Measurements from ENCODE around the gene LEKR1. TPM values are rescaled to one million over a fixed set of nuclear protein-coding genes. Genes with fewer than 3 reads are reported as not detected.

Gene LEKR1
- polyA plus RNA-seq, 1 donor, result 2.2 TPM

DNA sequence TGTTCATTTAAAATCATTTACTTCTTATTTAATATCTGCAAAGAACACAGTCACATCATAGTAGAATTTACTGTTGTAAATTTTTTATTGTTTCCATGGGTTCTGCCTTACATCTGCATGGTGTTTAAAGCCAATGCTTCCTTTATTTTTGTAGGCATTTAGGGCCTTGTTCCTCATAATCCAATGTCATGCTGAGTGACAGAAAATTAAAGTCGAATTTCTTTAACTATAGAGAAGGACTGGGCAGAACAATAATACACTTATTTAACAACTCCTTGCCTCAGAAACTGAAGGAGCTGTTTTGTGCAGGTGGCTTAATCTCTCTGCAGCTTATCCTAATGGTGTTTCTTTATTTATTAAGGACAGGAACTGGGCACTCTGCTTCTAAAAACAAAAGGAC lies 149.6 kb downstream of the LEKR1 start:
- Histone ChIP-seq H3K27me3 (ENCODE audit: control insufficient read depth, insufficient read depth, low read length) (no peaks in the 10 kb centered on the region), H3K4me3 (ENCODE audit: low read length) (no peak overlapping the region), H3K36me3 (ENCODE audit: control insufficient read depth, insufficient read depth, low read length) (no peaks in the 10 kb centered on the region), H3K9me3 (ENCODE audit: control insufficient read depth, low read depth, low read length) (no peaks in the 10 kb centered on the region), H3K27ac (ENCODE audit: low read length) (no peak overlapping the region), H3K4me1 (ENCODE audit: control insufficient read depth, insufficient read depth, low read length) (no peaks in the 10 kb centered on the region)
- WGBS (ENCODE audit: insufficient coverage, low lambda C conversion rate), result no CpG with 5 or more reads among the region's 1 CpG
- DNase-seq, result no peak

DNA sequence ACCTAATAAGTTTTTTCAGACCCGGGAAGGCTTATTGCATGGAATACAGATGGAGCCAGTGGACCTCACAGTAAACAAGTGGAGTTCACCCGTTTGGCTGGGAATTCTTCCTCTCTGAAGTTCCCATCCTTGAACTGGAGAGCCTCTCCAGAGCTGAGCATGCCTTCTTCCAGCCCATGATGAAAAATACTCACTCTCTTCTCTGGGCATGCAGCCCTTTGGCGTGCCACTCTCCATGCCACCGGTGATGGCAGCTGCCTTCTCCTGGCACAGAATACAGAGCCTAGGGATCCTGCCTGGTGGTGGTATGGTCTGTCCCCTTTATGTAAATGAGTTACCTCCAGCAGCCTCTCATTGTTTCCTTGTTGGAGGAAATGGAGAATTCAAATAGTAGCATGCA lies 150.8 kb downstream of the LEKR1 start:
- no peaks in the 10 kb centered on the region for H3K27me3 ChIP-seq (ENCODE audit: control insufficient read depth, insufficient read depth, low read length)
- no peaks in the 10 kb centered on the region for H3K9me3 ChIP-seq (ENCODE audit: control insufficient read depth, low read depth, low read length)
- no CpG with 5 or more reads among the region's 4 CpGs for WGBS (ENCODE audit: insufficient coverage, low lambda C conversion rate)
- H3K36me3 ChIP-seq (ENCODE audit: control insufficient read depth, insufficient read depth, low read length), result no peaks in the 10 kb centered on the region
- no peak overlapping the region for H3K4me3 ChIP-seq (ENCODE audit: low read length)
- no peak for DNase-seq
- no peak overlapping the region for H3K27ac ChIP-seq (ENCODE audit: low read length)
- no peaks in the 10 kb centered on the region for H3K4me1 ChIP-seq (ENCODE audit: control insufficient read depth, insufficient read depth, low read length)

DNA sequence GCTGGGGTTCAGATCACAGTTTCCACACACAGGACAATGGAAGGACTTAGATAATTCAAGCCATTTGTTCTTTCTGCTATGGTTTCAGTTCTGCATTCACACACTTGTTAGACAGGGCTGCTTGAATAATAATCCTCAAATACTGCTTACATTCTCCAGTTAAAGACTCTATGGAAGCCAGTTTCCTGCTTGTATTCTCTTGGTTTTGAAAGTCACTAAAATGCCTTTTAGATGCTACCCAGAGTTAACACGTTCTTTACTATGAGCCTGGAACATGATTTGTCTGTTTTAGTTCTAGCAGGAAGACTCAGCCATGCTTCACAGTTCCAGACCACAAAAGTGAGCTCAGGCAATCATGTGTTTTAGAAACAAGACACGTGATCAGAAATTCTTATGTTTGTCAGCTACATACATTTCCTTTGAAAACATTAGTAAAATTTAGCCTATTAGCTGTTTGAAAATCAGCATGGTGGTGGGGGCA lies 152.4 kb downstream of the LEKR1 start:
- no peak for DNase-seq
- WGBS (ENCODE audit: insufficient coverage, low lambda C conversion rate), result no CpG with 5 or more reads among the region's 2 CpGs
- H3K9me3 ChIP-seq (ENCODE audit: control insufficient read depth, low read depth, low read length), result no peaks in the 10 kb centered on the region

DNA sequence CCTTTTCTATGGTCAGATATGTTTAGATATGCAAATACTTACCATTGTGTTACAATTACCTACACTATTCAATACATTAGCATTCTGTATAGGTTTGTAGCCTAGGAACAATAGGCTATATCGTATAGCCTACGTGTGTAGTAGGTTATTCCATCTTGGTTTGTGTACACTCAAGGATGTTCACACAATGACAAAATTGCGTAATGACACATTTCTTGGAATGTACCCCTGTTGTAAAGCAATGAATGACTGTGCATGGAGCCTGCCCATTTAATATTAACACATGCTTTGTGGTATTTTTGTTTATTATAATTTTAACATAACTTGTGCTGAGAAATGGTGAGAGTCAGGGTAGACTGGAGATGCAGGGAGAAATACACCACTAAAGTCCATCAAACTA lies 154.9 kb downstream of the LEKR1 start:
- Histone ChIP-seq H3K27ac (ENCODE audit: low read length) (no peak overlapping the region), H3K27me3 (ENCODE audit: control insufficient read depth, insufficient read depth, low read length) (no peaks in the 10 kb centered on the region)

More for the DNA sequence above, 152.4 kb downstream of the LEKR1 start:
- no peaks in the 10 kb centered on the region for H3K36me3 ChIP-seq (ENCODE audit: control insufficient read depth, insufficient read depth, low read length)
- no peaks in the 10 kb centered on the region for H3K4me1 ChIP-seq (ENCODE audit: control insufficient read depth, insufficient read depth, low read length)
- H3K27ac ChIP-seq (ENCODE audit: low read length), result no peak overlapping the region
- H3K4me3 ChIP-seq (ENCODE audit: low read length), result no peak overlapping the region
- H3K27me3 ChIP-seq (ENCODE audit: control insufficient read depth, insufficient read depth, low read length), result no peaks in the 10 kb centered on the region

DNA sequence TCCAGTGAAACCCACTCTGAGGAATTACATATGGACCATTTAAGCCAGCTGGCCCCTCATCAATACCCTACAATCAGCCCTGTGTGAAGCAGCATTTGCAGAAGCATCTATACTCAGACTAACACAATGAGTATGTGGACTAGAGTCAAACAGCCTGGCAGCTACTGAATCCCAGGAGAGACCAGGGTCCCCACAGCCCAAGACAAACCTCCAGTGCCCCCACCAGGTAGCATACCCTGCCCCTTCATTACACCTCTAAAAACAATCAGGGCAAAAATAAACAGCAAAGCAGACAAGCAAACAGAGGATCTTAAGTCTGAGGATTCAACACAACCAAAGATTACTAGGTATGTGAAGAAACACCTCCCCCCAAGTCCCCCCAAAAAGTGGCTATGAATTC lies 157.4 kb downstream of the LEKR1 start:
- no peaks in the 10 kb centered on the region for H3K9me3 ChIP-seq (ENCODE audit: control insufficient read depth, low read depth, low read length)
- H3K36me3 ChIP-seq (ENCODE audit: control insufficient read depth, insufficient read depth, low read length), result no peaks in the 10 kb centered on the region
- H3K27ac ChIP-seq (ENCODE audit: low read length), result no peak overlapping the region
- no peak overlapping the region for H3K4me3 ChIP-seq (ENCODE audit: low read length)
- no peak for DNase-seq
- H3K4me1 ChIP-seq (ENCODE audit: control insufficient read depth, insufficient read depth, low read length), result no peaks in the 10 kb centered on the region
- no peaks in the 10 kb centered on the region for H3K27me3 ChIP-seq (ENCODE audit: control insufficient read depth, insufficient read depth, low read length)

More for the DNA sequence above, 154.9 kb downstream of the LEKR1 start:
- no CpG with 5 or more reads among the region's 3 CpGs for WGBS (ENCODE audit: insufficient coverage, low lambda C conversion rate)
- no peaks in the 10 kb centered on the region for H3K9me3 ChIP-seq (ENCODE audit: control insufficient read depth, low read depth, low read length)
- H3K4me3 ChIP-seq (ENCODE audit: low read length), result no peak overlapping the region
- DNase-seq, result no peak
- H3K36me3 ChIP-seq (ENCODE audit: control insufficient read depth, insufficient read depth, low read length), result no peaks in the 10 kb centered on the region
- no peaks in the 10 kb centered on the region for H3K4me1 ChIP-seq (ENCODE audit: control insufficient read depth, insufficient read depth, low read length)

DNA sequence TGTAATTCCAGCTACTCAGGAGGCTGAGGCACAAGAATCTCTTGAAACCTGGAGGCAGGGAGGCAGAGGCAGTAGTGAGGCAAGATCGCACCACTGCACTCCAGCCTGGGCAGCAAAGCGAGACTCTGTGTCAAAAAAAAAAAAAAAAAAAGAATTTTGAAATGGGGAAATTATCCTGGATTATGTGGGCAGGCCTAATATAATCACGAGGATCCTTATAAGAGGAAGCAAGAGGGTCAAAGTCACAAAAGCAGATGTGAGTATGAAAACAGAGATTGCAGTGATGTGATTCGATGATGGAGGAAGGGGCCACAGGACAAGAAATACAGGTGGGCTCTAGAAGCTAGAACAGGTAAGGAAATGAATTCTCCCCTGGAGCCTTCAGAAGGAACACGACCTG lies 159.6 kb downstream of the LEKR1 start:
- Histone ChIP-seq H3K4me1 (ENCODE audit: control insufficient read depth, insufficient read depth, low read length) (no peaks in the 10 kb centered on the region), H3K27me3 (ENCODE audit: control insufficient read depth, insufficient read depth, low read length) (no peaks in the 10 kb centered on the region), H3K27ac (ENCODE audit: low read length) (no peak overlapping the region), H3K9me3 (ENCODE audit: control insufficient read depth, low read depth, low read length) (no peaks in the 10 kb centered on the region), H3K4me3 (ENCODE audit: low read length) (no peak overlapping the region), H3K36me3 (ENCODE audit: control insufficient read depth, insufficient read depth, low read length) (no peaks in the 10 kb centered on the region)
- WGBS (ENCODE audit: insufficient coverage, low lambda C conversion rate), result 56% methylated on average over 1 of the region's 5 CpGs
- no peak for DNase-seq

DNA sequence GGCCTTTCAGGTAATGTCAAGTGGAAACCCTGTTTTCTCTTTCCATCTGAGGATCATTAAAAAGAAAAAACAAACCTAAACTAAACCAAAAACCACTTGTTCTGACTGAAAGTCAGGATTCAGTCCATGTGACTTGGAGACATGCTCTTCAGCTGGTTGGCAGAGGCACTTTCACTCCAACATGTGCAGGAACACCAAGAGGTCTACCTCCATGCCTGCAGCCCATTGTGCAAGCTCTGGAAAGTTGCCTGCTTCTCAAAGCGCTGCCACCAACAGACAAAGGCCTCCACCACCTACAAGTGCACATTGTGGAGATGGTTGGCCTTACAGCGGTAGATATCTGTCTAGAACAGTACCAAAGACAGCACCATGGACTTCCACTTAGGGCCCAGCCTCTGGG lies 161.8 kb downstream of the LEKR1 start:
- H3K9me3 ChIP-seq (ENCODE audit: control insufficient read depth, low read depth, low read length), result no peaks in the 10 kb centered on the region
- no peaks in the 10 kb centered on the region for H3K4me1 ChIP-seq (ENCODE audit: control insufficient read depth, insufficient read depth, low read length)
- no peaks in the 10 kb centered on the region for H3K36me3 ChIP-seq (ENCODE audit: control insufficient read depth, insufficient read depth, low read length)
- no peak overlapping the region for H3K4me3 ChIP-seq (ENCODE audit: low read length)
- peaks cover 2% of the 10 kb centered on the region for H3K27me3 ChIP-seq (ENCODE audit: control insufficient read depth, insufficient read depth, low read length)
- DNase-seq, result no peak
- WGBS (ENCODE audit: insufficient coverage, low lambda C conversion rate), result no CpG with 5 or more reads among the region's 2 CpGs
- H3K27ac ChIP-seq (ENCODE audit: low read length), result no peak overlapping the region

DNA sequence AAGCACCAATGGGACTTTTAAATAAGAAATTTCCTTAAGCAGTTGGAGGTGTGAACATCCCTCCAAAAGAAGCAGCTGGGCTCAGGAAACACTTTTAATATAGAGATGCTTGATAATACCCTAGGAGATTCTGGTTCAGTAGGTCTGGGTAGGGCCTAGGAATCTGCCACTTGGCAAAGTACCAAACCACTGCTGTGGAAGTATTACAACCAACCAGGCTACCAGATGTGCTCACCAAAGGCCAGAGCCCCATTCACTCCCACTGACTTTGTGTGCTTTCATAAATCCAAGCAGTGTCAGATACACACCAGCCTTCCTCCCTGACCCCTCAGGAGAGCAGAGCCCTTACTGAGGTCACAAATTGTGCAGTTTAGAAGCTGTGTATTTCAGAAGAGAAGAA lies 171.2 kb downstream of the LEKR1 start:
- H3K9me3 ChIP-seq (ENCODE audit: control insufficient read depth, low read depth, low read length), result no peaks in the 10 kb centered on the region
- no peak for DNase-seq
- H3K4me1 ChIP-seq (ENCODE audit: control insufficient read depth, insufficient read depth, low read length), result peaks cover 8% of the 10 kb centered on the region
- H3K27me3 ChIP-seq (ENCODE audit: control insufficient read depth, insufficient read depth, low read length), result no peaks in the 10 kb centered on the region
- no peak overlapping the region for H3K4me3 ChIP-seq (ENCODE audit: low read length)
- no peak overlapping the region for H3K27ac ChIP-seq (ENCODE audit: low read length)
- no peaks in the 10 kb centered on the region for H3K36me3 ChIP-seq (ENCODE audit: control insufficient read depth, insufficient read depth, low read length)

DNA sequence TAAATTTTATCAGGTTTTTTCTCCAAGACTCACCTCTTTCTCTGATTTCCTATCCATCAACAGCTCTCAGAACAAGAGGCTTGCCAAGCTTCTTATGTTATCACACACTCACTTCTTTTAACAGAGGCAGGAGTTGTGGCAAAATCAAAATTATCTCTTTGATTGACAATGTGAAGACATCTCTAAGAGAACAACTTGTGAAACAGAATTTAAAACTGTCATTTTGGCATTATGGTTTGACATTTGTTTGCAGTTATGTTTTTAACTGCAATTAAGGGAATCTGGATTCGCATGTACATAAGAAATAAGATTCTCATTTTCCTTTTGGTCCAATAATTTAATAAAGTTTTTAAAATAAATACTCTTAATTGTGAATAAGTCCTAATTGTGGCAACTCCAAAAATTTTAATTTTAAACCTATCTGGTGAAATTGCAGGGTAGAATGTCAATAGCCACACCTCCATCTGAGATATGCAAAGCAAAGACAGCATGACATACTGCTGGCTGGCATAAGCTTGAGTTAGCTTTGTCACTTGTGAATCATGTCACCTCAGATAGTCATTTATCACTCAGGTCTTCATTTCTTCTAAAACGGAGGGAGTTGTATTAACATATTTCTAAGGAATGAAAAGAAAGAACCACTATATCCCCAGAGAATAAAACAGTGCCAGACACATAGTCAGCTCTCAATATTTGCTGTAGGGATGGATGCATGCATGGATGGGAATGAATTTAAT lies 175.2 kb downstream of the LEKR1 start:
- H3K9me3 ChIP-seq (ENCODE audit: control insufficient read depth, low read depth, low read length), result peaks cover 5% of the 10 kb centered on the region
- no peaks in the 10 kb centered on the region for H3K36me3 ChIP-seq (ENCODE audit: control insufficient read depth, insufficient read depth, low read length)
- WGBS (ENCODE audit: insufficient coverage, low lambda C conversion rate), result 86% methylated on average over 1 of the region's 2 CpGs
- peaks cover 8% of the 10 kb centered on the region for H3K4me1 ChIP-seq (ENCODE audit: control insufficient read depth, insufficient read depth, low read length)
- no peak overlapping the region for H3K4me3 ChIP-seq (ENCODE audit: low read length)
- DNase-seq, result no peak
- H3K27ac ChIP-seq (ENCODE audit: low read length), result peak overlapping the region; percentile 2
- H3K27me3 ChIP-seq (ENCODE audit: control insufficient read depth, insufficient read depth, low read length), result no peaks in the 10 kb centered on the region

DNA sequence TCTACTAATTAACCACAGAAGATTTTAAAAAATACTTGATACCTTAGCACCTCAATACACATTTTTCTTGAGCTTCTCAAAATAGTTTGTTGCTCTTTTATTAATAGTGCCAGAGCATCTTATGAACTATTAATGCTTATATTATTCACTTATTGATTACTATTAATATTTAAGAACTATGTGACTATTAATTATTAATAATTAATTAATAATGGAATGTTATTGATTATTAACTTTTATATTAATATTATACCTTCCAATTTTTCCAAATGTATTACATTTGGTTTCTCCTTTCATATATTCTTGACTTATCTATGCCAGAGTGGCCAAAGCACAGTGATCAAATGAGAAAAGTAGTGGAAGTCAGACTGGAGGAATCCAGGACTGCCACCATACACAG lies 195.5 kb downstream of the LEKR1 start:
- H3K4me1 ChIP-seq (ENCODE audit: control insufficient read depth, insufficient read depth, low read length), result no peaks in the 10 kb centered on the region
- no peaks in the 10 kb centered on the region for H3K36me3 ChIP-seq (ENCODE audit: control insufficient read depth, insufficient read depth, low read length)
- H3K9me3 ChIP-seq (ENCODE audit: control insufficient read depth, low read depth, low read length), result no peaks in the 10 kb centered on the region
- H3K27ac ChIP-seq (ENCODE audit: low read length), result no peak overlapping the region
- no peak for DNase-seq
- H3K27me3 ChIP-seq (ENCODE audit: control insufficient read depth, insufficient read depth, low read length), result no peaks in the 10 kb centered on the region
- H3K4me3 ChIP-seq (ENCODE audit: low read length), result no peak overlapping the region

DNA sequence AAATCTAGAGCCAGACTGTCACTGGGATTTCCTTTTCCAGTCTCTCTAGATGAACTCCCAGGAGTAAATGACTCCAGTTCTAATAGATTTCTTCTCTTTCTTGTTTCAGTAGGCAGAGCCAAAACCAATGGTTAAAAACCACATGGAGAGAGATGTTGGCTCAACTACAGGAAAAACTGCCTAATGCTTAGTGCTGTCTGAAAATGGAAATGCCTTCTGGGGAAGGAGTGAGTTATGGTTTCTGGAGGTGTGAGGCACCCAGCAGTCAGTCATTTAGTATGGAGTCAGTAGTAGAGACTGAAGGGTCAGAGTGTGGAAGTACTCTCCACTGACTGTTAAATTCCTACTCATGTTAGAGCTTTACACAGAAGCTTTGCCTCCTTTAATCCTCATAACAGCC lies 197.1 kb downstream of the LEKR1 start:
- H3K27me3 ChIP-seq (ENCODE audit: control insufficient read depth, insufficient read depth, low read length), result no peaks in the 10 kb centered on the region
- no peak overlapping the region for H3K4me3 ChIP-seq (ENCODE audit: low read length)
- H3K4me1 ChIP-seq (ENCODE audit: control insufficient read depth, insufficient read depth, low read length), result no peaks in the 10 kb centered on the region
- H3K27ac ChIP-seq (ENCODE audit: low read length), result no peak overlapping the region
- no peaks in the 10 kb centered on the region for H3K9me3 ChIP-seq (ENCODE audit: control insufficient read depth, low read depth, low read length)
- no peaks in the 10 kb centered on the region for H3K36me3 ChIP-seq (ENCODE audit: control insufficient read depth, insufficient read depth, low read length)
- DNase-seq, result no peak
